HG02571 (cell line): Measurements from ENCODE around the gene DAP.
"Not testable (repeated sequence)": the region's sequence is repeated elsewhere in the genome, so short reads cannot be mapped to it uniquely, and the experiment has no call there.

Experiments
- ATAC-seq: cut with Tn5 transposase; IDR thresholded peaks from one replicate; pipeline ENCODE4 v1.9.1; 2021; ENCODE audit warnings: mild to moderate bottlenecking, moderate library complexity; ENCODE audit not compliant: unreplicated experiment

DAP gene

GRCh38 chr5:10636363-10637142 lies 124.5 kb downstream of the DAP start:
- no peak for ATAC-seq

- no peak for ATAC-seq
These were observed 125.1 kb downstream of the DAP start for GRCh38 chr5:10635867-10636350.

DNA sequence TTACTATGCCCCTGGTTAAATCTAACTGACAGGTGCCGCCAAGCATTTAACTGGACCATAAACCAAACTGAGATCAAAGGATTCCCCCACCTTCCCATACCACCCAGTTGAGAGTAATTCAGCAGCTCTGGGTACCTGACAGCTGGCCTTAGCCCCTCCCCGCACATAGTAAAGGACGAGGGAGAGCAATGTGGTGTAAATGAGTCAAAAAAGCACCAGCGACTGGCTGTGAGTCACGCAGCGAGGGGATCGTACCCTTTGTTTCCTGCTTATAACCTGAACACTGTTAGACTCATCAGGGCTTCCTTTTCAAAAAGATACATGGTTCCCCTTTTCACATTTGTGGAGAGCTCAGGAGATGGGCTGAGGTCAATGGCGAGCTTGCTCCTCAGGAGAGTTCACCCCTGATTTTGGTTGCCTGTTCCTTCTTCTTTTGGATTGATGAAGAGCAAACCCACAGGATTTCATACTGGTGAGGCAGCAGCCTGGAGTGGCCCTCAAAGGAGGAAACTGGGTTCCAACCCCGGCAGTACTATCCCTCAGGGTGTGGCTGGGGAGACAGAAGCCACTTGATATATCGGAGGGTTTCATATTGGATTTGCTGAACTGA lies 125.7 kb downstream of the DAP start:
- ATAC-seq, result peak; percentile 50

DNA sequence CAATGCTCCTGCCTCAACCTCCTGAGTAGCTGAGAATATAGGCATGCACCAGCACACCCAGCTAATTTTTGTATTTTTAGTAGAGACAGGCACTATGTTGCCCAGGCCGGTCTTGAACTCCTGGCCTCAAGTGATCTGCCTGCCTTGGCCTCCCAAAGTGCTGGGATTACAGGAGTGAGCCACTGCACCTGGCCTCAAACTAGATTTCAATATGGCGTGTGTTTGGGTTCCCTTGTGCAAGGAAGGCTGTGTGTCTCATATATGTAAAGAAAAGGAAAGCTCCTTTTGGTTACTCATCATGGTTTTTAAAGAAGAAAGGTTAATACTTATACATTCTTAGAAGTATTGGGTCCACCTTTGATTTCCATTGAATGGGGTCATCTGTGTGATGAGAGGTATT lies 126.5 kb downstream of the DAP start:
- ATAC-seq, result no peak

DNA sequence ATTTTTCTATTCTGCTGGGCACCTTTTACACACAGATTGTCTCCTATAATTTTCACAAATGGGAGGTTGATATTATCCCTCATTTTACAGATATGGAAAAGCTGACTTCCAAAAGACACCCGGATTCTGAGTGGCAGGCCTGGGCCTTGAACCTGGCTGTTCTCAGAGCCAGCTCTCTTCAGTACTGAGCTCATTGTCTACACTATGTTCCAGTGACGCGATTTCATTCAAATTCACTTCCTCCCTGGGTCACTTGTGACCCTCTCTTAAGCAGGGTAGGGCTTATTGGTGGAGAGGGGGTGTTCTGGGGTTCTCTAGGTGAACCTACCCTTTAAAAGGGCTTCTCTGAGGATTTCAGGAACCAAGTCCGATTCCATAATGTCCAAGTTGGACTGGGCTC lies 127.0 kb downstream of the DAP start:
- no peak for ATAC-seq

DNA sequence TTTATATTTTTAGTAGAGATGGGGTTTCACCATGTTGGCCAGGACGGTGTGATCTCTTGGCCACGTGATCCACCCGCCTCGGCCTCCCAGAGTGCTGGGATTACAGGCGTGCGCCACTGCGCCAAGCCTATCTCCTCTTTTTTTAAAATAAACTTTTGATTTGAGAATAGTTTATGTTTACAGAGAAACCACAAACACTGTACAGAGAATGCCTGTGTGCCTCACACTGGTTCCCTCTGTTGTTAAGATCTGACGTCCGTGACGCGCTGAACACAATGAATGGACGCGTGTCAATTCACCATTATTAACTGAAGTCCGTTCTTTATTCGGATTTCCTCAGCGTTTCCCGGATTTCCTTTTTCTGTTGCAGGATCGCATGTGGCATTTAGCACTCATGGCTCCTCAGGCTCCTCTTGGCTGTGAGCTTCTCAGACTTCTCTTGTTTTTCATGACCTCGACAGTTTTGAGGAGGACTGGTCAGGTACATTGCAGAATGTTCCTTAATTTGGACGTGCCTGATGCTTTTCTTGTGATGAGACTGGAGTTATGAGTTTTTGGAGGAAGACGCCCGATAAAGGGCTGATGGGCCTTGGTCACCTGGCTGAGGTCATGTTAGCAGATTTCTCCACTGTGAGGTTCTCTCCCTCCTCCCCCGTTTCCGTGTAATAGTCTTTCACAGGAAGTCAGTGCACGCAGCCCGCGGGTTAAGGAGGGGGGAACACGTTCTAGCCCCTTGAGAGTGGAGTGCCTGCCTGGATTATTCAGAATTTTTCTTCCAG lies 127.6 kb downstream of the DAP start:
- no peak for ATAC-seq

DNA sequence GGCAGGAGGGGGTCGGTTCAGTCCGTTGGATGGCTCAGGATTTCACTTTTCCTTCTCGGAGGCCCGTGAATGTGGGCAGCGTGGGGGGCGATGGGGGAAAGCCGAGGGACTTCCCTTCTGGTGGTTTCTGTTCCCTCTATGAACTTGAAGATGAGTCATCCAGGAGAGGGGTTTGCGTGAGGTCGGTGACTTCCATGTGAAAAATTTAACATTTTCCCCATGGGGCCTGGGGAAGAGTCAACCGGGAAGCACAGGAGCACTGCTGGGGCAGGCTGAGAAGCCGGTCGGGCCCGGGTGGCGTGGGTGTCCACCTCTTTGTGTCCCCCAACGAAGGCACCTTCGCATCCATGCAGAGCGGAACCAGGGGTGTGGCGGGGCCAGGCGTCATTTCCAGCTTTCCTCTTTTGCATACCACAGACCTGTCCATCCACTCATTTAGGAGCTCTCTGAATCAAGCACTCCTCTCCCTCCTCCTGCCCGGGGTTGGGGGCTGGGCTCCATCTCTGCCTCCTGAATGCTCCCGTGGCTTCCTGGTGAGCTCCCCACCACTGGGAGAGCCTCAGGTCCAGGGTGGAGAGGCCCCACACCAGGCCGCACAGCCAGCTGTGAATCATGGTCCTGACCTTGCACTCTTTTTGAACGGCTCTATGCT lies 128.8 kb downstream of the DAP start:
- peak; percentile 40 for ATAC-seq

DNA sequence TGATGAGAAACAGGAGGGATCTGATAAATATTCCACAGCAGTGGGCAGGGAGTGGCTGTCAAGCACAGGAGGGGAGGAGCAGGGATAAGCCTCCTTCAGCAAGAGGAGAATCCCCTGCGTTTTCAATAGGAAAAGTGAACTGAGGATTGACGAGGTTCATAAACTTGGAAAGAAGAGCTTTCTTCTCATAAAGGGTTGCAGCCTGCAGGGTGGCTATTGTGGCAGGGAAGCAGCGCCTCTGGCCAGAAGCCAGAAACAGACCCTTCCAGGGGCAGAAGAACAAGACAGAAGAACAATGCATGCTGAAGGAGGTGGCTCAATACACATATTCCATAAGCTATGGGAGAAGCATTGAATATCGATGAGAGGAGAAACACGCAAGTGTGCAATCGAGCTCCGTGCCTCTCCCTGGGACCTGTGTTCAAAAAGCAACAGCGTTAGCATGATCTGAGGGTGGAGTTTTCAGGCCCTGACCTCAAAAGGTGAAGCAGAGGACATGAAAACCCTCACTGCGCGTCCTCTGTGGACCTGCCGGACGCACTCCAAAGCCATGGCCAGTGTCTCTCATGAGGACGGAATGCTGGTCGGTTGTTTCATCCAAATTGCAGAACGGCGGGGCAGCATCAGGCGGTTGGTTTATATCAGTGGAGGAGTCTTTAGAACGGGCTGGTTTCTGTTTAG lies 129.6 kb downstream of the DAP start:
- ATAC-seq, result peak; percentile 3

GRCh38 chr5:10630744-10631143 lies 130.3 kb downstream of the DAP start:
- ATAC-seq, result not testable (repeated sequence)

GRCh38 chr5:10630126-10630525 lies 130.9 kb downstream of the DAP start:
- ATAC-seq, result no peak

DNA sequence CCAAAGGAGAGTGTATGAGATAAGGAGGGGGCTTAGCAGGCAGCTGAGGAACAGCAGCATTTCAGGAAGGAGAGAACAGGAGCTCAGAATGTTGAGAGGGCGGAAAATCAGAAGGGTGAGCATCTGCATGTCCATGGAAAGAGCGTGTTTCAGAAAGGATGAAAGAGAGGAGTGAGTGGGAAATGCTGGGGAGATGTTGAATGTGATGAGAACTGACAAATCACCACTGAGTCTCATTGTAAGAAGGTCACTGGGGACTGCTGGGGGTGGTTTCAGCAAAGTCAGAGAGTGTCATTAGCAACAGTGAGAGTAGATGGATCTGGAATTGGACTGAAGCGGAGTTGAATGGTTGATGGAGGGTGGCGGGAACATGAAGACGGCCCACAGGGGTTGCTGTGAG lies 131.4 kb downstream of the DAP start:
- no peak for ATAC-seq
